Dermis microvascular lymphatic vessel endothelial cell (primary cell): ENCODE data around the gene TRPM4. TPM values are rescaled to one million over a fixed set of nuclear protein-coding genes. Genes with fewer than 3 reads are reported as not detected.
"Not testable (repeated sequence)": the region's sequence is repeated elsewhere in the genome, so short reads cannot be mapped to it uniquely, and the experiment has no call there.

Experiments
- DNase-seq, 2 donors: peaks; one replicate each; pipeline versions ENCODE4 v3.0.0 to v3.0.0-alpha.2; 2010; ENCODE audit warnings: low read depth in 2 of 2
- total RNA-seq: library from RNA; depleted of rRNA; stranded (reverse); fragments of >200 nt; gene quantifications from 2 replicates; pipeline ENCODE4 v1.2.1, GENCODE V29; 2014

The TRPM4 gene
- total RNA-seq, 1 donor from 2014 or later = 10.8 TPM

DNA sequence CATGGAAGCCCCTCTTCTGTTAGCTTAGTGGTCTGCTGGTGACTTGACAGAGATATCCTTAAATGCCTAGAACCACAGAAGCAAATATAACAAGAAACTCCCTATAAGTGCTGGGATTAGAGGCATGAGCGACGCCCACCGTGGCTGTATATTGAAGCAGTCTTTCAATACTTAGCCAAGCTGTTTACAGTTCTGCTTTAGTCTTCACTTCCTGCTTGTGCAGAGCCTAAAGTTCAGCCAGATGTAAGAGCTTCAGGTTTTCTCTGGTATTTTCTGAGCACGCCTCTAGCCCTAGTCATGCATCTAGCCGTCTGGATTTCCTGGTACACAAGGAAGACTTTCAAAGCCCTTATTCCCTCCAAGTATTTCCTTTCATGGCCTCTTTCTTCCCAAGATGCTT is 28.5 kb downstream of the TRPM4 start:
- DNase-seq = no peak

DNA sequence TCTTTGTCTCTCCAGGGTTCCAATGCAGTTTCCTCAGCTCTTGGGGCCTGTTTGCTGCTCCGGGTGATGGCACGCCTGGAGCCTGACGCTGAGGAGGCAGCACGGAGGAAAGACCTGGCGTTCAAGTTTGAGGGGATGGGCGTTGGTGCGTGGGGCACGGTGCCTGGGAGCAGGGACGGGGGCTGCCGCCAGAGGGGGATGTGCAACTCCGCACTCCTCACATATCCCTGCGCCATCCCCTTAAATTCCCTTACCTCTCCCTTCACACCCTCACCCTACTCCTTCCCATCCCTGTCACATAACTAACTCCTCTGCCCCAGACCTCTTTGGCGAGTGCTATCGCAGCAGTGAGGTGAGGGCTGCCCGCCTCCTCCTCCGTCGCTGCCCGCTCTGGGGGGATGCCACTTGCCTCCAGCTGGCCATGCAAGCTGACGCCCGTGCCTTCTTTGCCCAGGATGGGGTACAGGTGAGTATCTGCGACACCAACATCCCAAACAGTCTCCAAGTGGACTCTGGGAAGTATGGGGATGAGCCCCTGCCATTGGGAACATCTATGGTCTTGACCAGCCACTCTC is 31.1 kb downstream of the TRPM4 start:
- DNase-seq = no peak

DNA sequence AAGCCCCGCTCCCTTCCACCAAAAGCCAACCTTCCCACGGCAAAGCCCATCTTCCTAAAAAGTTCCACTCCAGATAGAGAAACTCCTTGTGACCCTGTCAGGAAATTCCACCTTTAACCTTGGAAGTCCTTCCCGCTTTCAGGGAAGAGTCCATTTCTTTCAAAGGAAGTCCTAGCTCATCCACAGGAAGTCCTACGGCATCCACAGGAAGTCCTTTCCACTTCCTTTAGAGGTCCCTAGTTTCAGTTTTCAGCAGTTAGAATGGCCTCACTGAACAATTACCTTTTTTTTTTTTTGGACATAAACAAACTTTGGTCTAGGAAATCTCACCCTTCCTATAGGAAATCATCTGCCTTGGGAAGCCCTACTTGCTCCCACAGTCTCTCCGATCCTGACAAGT is 31.7 kb downstream of the TRPM4 start:
- DNase-seq = peak; percentile 21 to 70

DNA sequence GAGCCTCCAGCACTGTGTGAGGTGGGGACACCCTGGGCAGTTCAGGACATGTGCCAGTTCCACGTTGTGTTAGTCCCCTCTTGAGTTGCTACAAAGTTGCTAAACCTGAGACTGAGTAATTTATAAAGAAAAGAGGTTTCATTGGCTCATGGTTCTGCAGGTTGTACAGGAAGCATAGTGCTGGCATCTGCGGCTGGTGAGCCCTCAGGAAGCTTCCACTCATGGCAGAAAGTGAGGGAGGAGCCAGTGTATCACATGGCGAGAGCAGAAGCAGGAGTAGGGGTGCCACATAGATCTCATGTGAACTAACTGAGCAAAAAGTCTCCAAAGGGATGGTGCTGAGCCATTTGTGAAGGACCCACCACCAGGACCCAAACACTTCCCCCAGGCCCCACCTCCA is 33.2 kb downstream of the TRPM4 start:
- no peak for DNase-seq

DNA sequence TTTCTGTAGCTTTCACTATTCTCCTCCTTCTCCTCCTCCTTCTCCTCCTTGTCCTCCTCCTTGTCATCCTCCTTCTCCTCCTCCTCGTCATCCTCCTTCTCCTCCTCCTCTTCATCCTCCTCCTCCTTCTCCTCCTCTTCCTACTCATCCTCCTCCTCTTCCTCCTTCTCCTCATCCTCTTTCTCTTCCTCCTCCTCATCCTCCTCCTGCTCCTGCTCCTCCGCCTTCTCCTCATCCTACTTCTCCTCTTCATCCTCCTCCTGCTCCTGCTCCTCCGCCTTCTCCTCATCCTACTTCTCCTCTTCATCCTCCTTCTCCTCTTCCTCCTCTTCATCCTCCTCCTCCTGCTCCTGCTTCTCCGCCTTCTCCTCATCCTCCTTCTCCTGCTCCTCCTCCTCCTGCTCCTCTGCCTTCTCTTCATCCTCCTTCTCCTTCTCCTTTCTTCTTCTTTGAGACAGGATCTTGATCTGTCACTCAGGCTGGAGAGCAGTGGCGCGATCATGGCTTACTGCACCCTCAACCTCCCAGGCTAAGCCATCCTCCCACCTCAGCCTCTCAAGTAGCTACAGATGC is 36.3 kb downstream of the TRPM4 start:
- no peak for DNase-seq

DNA sequence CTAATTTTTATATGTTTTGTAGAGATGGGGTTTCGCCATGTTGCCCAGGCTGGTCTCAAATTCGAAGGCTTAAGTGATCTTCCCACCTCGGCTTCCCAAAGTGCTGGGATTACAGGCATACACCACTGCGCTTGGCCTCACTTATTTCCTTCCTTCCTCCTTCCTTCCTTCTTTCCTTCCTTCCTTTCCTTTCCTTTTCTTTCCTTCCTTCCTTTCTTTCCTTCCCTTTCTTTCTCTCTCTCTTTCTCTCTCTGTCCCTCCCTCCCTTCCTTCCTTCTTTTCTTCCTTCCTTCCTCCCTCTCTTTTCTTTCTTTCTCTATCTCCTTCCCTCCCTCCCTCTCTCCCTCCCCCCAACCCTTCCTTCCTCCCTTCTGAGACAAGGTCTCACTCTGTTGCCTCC is 36.8 kb downstream of the TRPM4 start:
- DNase-seq = no peak

DNA sequence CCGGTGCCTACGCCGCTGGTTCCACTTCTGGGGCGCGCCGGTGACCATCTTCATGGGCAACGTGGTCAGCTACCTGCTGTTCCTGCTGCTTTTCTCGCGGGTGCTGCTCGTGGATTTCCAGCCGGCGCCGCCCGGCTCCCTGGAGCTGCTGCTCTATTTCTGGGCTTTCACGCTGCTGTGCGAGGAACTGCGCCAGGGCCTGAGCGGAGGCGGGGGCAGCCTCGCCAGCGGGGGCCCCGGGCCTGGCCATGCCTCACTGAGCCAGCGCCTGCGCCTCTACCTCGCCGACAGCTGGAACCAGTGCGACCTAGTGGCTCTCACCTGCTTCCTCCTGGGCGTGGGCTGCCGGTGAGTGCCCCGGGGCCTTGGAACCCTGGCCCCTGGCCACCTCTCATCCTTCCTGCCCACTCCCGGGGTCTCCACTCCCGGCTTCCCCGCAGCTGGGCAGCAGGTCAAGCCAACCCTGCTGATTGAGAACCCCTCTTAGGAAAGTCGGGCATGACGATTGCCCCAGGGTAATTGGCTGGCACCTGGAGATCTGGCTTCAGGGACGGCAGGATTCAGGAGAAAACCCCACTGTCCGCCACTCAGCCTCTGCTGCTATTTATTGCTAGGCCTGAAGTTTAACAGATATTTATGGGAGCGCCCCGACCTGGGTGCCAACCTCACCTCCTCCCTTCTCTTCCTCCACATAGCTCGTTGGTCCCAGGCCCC is 39.1 kb downstream of the TRPM4 start:
- no peak for DNase-seq

DNA sequence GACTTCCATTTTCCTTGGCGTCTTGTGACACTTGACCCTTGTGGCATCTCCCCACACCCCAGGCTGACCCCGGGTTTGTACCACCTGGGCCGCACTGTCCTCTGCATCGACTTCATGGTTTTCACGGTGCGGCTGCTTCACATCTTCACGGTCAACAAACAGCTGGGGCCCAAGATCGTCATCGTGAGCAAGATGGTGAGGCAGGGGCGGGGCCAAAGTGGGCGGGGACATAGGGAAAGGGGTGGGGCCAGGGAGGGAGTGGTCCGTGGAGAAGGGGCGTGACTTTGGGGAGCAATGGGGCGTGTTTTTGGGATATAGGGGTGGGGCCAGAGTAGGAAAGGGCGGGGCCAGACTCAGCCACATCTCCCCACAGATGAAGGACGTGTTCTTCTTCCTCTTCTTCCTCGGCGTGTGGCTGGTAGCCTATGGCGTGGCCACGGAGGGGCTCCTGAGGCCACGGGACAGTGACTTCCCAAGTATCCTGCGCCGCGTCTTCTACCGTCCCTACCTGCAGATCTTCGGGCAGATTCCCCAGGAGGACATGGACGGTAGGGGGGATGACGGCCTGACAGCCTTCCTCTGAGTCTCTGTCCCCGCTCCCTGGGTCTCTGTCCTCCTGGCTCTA is 42.8 kb downstream of the TRPM4 start:
- no peak for DNase-seq

DNA sequence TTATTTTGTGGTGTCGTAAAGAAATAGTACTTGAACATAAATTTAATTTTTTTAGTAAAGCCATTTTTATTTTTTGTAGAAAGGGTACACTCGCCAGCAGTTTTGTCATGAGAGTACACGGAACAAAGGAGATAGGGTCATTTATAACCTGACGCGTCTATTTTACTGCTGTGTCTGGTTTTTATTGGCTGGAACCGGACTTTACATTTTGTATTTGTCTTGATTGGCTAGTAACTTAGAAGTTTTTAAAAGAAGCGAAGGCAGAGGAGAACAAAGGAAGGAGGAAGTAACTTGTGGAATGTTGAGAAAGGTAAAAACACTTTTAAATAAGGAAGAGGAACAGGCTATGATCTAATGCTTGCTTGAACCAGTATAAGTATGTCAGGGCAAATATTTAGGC is 43.5 kb downstream of the TRPM4 start:
- no peak for DNase-seq

DNA sequence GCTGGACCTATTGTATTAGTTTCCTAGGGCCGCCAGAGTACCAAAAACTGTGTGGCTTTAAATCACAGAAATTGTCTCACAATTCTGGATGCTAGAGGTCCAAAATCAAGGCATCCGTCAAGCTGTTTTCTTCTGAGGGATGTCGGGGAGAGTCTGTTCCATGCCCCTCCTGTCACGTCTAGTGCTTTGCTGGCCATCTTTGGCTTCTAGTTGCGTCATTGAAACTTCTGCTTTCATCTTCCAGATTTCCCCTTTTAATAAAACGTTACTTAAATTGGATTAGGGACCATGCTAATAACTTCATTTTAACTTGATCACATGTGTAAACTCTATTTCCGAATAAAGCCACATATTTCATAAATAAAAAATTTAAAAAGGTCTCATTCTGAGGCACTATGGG is 47.5 kb downstream of the TRPM4 start:
- no peak for DNase-seq

DNA sequence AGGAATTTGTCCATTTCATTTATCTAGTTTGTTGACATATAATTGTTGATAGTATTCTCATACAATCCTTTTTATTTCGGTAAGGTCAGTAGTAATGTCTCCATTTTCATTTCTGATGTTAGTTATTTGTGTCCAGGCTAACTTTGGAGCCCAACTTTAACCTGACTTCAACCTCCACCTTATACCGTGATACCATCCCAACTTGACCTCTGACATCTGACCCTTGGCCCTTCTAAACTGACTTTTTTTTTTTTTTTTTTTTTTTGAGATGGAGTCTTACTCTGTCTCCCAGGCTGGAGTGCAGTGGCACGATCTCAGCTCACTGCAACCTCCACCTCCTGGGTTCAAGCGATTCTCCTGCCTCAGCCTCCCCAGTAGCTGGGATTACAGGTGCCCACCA is 51.9 kb downstream of the TRPM4 start:
- DNase-seq = not testable (repeated sequence)

DNA sequence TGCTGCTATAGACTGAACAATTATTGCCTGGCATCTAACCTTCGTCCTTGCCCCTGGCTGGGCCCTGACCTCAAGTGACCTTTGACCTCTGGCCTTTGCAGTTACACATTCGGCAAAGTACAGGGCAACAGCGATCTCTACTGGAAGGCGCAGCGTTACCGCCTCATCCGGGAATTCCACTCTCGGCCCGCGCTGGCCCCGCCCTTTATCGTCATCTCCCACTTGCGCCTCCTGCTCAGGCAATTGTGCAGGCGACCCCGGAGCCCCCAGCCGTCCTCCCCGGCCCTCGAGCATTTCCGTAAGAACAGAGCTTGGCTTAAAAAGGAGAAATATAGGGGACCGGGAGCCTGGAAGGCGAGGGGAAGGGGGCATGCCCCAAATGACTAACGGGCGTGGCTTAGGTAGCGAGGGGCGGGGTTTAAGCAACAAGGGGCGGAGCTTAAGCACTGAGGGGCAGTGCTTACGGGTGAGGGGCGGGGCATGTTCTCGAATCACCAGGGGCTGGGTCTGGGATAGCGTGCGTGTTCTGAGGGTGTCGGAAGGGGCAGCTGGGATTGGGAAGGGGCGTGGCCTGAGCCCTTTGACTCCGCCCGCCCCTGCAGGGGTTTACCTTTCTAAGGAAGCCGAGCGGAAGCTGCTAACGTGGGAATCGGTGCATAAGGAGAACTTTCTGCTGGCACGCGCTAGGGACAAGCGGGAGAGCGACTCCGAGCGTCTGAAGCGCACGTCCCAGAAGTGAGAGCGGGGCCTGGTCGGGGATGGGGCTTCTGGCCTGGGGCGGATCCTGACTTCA is 52.7 kb downstream of the TRPM4 start:
- DNase-seq = no peak

DNA sequence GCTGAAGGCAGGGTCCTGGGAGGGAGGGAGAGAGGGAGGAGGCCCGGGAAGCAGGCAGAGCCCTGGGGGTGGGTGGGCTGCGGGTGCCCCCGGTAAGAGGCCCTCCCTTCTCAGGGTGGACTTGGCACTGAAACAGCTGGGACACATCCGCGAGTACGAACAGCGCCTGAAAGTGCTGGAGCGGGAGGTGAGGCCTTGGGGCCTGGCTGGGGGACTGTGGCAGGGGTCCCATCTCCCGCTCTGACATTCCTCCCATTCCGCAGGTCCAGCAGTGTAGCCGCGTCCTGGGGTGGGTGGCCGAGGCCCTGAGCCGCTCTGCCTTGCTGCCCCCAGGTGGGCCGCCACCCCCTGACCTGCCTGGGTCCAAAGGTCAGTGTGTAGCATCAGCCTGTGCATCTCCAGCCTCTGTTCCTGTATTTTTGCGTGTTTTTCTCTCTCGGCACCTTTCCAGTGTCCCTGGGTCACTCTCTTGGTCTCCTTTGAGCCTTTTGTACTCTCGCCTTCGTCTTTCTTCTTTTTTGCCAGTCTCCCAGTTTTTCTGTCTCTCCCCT is 53.4 kb downstream of the TRPM4 start:
- DNase-seq = no peak

DNA sequence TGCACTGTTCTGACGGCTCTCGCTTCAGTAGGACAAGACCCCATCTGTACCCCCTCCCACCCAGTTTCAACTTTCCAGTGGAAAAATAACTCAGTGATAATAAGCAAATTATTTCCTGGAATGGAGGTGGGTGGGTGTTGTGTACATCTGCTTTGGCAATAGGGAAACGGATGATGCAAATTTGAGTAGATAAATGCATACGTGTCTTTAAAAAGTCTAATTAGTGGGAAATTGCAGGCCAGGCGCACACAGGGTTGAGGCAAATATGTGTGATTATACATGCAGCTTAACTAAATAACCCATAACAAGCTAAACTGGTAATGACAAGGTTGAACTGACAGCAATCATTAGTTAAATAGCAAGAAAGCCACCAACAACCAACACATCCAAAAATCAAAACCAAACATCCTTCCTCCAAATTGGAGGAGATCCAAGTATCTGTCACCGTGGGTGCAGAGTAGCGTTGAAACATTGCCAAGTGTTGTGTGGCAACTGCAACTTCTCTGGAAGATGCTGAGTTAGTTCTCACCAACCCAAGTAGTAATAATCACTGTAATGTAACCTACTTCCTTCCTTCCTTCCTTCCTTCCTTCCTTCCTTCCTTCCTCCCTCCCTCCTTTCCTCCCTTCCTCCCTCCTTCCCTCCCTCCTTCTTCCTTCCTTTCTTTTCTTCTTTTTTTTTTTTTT is 54.6 kb downstream of the TRPM4 start:
- peak in 1 of 2 donors; percentile 39 for DNase-seq

DNA sequence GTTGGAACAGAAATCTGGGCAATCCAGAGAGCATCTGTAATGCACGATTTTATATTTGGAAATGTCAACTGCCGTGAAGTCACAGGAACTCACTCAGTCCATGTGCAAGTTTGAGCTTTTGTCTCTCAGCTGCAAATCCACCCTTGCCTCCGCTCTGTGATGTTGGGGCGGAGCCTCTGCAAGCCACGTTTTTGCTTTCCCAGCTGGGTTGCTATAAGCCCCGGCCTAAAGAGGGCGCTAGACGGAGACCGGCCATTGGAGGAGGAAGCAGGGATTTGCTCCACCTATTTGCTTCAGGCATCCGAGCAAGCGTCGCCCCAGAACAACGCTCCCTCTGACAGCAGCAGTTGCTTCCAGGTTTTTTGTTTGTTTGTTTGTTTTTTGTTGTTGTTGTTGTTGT is 56.2 kb downstream of the TRPM4 start:
- DNase-seq = no peak

DNA sequence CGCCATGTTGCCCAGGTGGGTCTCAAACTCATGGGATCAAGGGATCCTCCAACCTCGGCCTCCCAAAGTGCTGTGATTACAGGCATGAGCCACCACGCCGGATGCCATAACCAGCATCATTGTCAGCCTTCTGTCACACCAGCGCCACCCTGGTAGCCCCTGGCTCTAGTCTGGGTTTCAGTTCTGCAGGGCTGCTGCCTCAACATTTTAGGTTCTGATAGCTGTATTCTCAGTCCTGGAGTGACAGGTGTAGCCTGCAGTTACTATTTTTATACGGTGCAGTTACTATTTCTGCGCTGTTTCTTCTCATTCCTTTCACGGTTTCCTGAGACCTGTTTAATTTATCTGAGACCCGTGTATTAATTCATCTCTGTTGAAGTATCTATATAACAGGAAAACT is 57.1 kb downstream of the TRPM4 start:
- DNase-seq = no peak

DNA sequence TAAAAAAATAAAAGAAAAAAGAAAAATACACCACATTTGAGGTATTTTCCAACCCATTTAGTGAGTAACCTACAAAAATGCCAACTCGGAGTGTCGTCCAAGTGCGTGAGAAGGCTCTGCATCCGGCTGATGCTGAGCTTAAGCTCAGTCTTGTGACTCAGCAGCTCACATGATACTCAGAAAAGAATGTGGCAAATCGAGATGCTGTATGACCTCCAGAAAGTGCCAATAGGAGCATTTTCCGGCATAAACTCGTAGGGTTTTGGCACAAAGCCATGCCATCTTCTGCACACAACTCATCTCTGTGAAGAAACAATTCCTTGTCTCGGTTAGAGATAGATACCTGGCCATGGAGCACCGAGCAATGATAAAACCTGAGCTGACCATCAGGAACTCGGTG is 58.5 kb downstream of the TRPM4 start:
- DNase-seq = no peak

DNA sequence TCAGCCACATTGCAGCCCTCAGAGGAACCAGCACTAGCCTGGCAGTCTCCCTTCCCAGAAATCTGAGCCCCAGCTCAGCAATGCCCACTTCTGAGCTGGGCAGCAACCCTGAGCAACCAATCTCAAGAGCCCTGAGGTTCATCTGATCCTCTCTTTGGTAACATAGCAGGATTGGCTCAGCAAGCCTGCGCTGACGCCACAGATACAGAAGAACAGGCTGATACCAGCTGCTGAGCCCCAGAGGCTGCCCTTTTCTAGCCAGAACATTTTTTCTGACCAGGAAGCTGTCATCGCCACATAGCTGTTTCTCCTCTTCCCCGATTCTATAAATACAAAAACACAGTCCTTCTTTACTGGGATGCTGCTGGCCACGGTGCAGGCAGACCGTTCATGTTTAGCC is 59.8 kb downstream of the TRPM4 start:
- DNase-seq = no peak

DNA sequence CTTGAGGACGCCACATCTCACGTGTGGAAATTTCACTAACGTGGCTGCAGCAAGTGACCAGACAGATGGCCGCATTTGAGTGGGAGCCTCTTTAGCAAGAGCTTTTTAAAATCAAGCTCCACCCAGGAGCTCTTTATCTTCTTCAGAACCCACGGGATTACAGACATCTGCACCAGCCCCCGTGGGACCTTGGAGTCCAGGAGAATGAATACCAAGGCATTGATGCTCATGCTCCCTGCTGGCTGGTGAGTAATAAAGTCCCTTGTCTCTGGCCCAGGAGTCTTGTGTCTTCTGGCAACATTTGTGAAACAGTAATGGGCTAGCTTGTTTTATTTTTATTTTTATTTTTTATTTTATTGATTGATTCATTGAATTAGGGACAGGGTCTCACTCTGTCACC is 64.4 kb downstream of the TRPM4 start:
- no peak for DNase-seq

DNA sequence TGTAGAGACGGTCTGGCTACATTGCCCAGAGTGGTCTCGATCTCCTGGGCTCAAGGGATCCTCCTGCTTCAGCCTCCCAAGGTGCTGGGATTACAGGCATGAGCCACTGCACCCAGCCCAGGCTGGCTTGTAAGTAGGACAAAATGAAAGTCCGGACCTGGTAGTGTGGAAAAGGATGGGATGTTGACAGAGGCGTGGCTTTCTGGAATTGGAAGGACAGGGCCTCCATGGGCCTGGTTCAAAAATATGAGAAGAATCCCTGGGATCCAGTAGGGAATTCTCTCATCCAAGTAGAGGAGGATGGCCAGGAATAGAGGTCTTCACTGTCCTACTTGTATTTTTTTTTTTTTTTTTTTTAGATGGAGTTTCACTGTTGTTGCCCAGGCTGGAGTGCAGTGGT is 64.9 kb downstream of the TRPM4 start:
- DNase-seq = no peak

DNA sequence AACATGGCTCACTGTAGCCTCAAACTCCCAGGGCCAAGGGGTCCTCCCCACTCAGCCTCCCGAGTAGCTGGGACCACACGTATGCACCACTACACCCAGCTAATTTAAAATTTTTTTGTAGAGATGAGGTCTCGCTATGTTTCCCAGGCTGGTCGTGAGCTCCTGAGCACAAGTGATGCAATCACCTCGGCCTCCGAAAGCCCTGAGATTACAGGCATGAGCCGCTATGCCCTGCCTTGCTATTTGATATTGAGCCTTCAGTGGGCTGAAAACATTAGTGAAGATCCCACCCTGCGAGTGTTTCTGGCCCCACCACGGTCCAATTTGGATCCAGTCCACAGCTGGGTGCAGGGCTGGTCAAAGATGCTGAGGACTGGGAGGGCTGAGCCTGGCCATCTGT is 65.9 kb downstream of the TRPM4 start:
- no peak for DNase-seq
